ENCODE measurements around the gene ACAA2. TPM values are rescaled to one million over a fixed set of nuclear protein-coding genes. Genes with fewer than 3 reads are reported as not detected.

ACAA2 gene
- polyA plus RNA-seq, 1 of the 3 experiments (the other 2 are of a cell fraction): 34.9 TPM

DNA sequence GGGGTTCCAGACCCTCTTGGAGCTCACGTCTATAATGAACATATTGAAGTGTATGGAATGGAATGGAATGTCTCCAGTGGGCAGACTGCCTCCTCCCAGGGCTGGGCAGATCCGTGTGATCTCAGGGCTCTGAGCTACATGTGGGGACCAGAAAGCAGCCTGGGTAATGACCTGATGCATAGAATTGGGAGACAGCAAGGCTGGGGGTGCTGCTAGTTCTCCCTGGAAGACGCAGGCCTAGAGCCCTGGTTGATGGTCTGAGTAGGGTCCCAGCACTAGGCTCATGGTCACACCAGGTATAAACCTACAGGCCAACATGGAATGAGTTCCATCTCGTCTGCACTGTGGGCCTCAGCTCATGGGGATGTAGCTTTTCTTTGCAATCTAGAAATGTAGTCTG lies 46.7 kb downstream of the ACAA2 start:
- H3K79me2 ChIP-seq (ENCODE audit: insufficient read depth): no peaks in the 10 kb centered on the region
- H3K4me3 ChIP-seq (ENCODE audit: low read depth in 2 of 2, low read length in 1 of 2): no peak overlapping the region
- H3F3A ChIP-seq (replicated peaks; ENCODE audit: insufficient read depth): peaks cover 4% of the 10 kb centered on the region
- H3K27me3 ChIP-seq (ENCODE audit: insufficient read depth): no peaks in the 10 kb centered on the region
- H3K9me3 ChIP-seq: no peaks in the 10 kb centered on the region
- no peak for DNase-seq
- POLR2A ChIA-PET: no interaction called here
- H3K9ac ChIP-seq: no peak overlapping the region
- H4K20me1 ChIP-seq (ENCODE audit: insufficient read depth): no peaks in the 10 kb centered on the region
- no peak overlapping the region for H2AFZ ChIP-seq (ENCODE audit: low read depth)
- CTCF ChIA-PET: interaction anchor here (0.9 to 2.4 kb wide), 5 partner anchors 92 to 256 kb away, joined by 3 to 17 read pairs (median 6); partner anchors contain the start of gene LIPG
- H3K9me2 ChIP-seq: no peaks in the 10 kb centered on the region
- no peak overlapping the region for H3K27ac ChIP-seq (ENCODE audit: low read depth in 2 of 2, low read length in 1 of 2)
- no peaks in the 10 kb centered on the region for H3K36me3 ChIP-seq (replicated peaks in 1 of 2; ENCODE audit: control insufficient read depth in 1 of 2, insufficient read depth in 2 of 2, low read length in 1 of 2)
- TF ChIP-seq FOXJ3 (CRISPR knock-in tag; IDR thresholded peaks at IDR 0.05): no peak
- TF ChIP-seq, protein P1, sequence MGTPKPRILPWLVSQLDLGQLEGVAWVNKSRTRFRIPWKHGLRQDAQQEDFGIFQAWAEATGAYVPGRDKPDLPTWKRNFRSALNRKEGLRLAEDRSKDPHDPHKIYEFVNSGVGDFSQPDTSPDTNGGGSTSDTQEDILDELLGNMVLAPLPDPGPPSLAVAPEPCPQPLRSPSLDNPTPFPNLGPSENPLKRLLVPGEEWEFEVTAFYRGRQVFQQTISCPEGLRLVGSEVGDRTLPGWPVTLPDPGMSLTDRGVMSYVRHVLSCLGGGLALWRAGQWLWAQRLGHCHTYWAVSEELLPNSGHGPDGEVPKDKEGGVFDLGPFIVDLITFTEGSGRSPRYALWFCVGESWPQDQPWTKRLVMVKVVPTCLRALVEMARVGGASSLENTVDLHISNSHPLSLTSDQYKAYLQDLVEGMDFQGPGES (IDR thresholded peaks at IDR 0.05; ENCODE audit: low read depth, low read length): no peak
- TF ChIP-seq, protein P2, sequence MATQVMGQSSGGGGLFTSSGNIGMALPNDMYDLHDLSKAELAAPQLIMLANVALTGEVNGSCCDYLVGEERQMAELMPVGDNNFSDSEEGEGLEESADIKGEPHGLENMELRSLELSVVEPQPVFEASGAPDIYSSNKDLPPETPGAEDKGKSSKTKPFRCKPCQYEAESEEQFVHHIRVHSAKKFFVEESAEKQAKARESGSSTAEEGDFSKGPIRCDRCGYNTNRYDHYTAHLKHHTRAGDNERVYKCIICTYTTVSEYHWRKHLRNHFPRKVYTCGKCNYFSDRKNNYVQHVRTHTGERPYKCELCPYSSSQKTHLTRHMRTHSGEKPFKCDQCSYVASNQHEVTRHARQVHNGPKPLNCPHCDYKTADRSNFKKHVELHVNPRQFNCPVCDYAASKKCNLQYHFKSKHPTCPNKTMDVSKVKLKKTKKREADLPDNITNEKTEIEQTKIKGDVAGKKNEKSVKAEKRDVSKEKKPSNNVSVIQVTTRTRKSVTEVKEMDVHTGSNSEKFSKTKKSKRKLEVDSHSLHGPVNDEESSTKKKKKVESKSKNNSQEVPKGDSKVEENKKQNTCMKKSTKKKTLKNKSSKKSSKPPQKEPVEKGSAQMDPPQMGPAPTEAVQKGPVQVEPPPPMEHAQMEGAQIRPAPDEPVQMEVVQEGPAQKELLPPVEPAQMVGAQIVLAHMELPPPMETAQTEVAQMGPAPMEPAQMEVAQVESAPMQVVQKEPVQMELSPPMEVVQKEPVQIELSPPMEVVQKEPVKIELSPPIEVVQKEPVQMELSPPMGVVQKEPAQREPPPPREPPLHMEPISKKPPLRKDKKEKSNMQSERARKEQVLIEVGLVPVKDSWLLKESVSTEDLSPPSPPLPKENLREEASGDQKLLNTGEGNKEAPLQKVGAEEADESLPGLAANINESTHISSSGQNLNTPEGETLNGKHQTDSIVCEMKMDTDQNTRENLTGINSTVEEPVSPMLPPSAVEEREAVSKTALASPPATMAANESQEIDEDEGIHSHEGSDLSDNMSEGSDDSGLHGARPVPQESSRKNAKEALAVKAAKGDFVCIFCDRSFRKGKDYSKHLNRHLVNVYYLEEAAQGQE (IDR thresholded peaks at IDR 0.05; ENCODE audit: low read depth, low read length): no peak
- TF ChIP-seq MAX (IDR thresholded peaks at IDR 0.05; ENCODE audit: low read depth): no peak
- no peak for TF ChIP-seq RXRA (IDR thresholded peaks at IDR 0.05; ENCODE audit: borderline replicate concordance, low read depth)
- no peak for TF ChIP-seq GABPA (IDR thresholded peaks at IDR 0.05; ENCODE audit: low read depth)
- TF ChIP-seq TAF1 (IDR thresholded peaks at IDR 0.05; ENCODE audit: borderline replicate concordance, low read depth, low read length): no peak
- no peak for TF ChIP-seq POLR2AphosphoS5 (IDR thresholded peaks at IDR 0.05; ENCODE audit: low read depth, low read length)
- TF ChIP-seq CHD2 (IDR thresholded peaks at IDR 0.05; ENCODE audit: low read length, partially characterized antibody): no peak
- no peak for TF ChIP-seq MEF2A (IDR thresholded peaks at IDR 0.05; ENCODE audit: borderline replicate concordance, low read depth)
- TF ChIP-seq GATA2 (CRISPR knock-in tag; IDR thresholded peaks at IDR 0.05): no peak
- no peak for TF ChIP-seq YY1 (IDR thresholded peaks at IDR 0.05; ENCODE audit: low read depth)
- TF ChIP-seq, protein P3, sequence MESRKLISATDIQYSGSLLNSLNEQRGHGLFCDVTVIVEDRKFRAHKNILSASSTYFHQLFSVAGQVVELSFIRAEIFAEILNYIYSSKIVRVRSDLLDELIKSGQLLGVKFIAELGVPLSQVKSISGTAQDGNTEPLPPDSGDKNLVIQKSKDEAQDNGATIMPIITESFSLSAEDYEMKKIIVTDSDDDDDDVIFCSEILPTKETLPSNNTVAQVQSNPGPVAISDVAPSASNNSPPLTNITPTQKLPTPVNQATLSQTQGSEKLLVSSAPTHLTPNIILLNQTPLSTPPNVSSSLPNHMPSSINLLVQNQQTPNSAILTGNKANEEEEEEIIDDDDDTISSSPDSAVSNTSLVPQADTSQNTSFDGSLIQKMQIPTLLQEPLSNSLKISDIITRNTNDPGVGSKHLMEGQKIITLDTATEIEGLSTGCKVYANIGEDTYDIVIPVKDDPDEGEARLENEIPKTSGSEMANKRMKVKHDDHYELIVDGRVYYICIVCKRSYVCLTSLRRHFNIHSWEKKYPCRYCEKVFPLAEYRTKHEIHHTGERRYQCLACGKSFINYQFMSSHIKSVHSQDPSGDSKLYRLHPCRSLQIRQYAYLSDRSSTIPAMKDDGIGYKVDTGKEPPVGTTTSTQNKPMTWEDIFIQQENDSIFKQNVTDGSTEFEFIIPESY (IDR thresholded peaks at IDR 0.05; ENCODE audit: borderline replicate concordance, low read depth): no peak
- TF ChIP-seq TCF12 (IDR thresholded peaks at IDR 0.05): no peak
- TF ChIP-seq FOSL2 (IDR thresholded peaks at IDR 0.05; ENCODE audit: borderline replicate concordance, low read depth): no peak
- no peak for TF ChIP-seq SIN3A (IDR thresholded peaks at IDR 0.05; ENCODE audit: borderline replicate concordance, low read depth, low read length)
- no peak for TF ChIP-seq ELF1 (IDR thresholded peaks at IDR 0.05)
- no peak for TF ChIP-seq NRF1 (IDR thresholded peaks at IDR 0.05; ENCODE audit: low read depth, low read length)
- TF ChIP-seq JUND (IDR thresholded peaks at IDR 0.05): no peak
- 79% methylated on average over 4 of the region's 4 CpGs for WGBS (ENCODE audit: low lambda C conversion rate)
- H3K4me2 ChIP-seq: no peak overlapping the region
- 0 out of 4 replicates have a peak, but pooled peaks cover 0 to 5% of the 10 kb centered on the region in 2 experiments for H3K4me1 ChIP-seq (ENCODE audit: control insufficient read depth in 1 of 2, insufficient read depth in 2 of 2, low read depth in 1 of 2, low read length in 1 of 2)

Data from SK-N-SH (cell line).